ENCODE results near the gene HSD17B14.
"Not testable (repeated sequence)": the region's sequence is repeated elsewhere in the genome, so short reads cannot be mapped to it uniquely, and the experiment has no call there.

The HSD17B14 gene

DNA sequence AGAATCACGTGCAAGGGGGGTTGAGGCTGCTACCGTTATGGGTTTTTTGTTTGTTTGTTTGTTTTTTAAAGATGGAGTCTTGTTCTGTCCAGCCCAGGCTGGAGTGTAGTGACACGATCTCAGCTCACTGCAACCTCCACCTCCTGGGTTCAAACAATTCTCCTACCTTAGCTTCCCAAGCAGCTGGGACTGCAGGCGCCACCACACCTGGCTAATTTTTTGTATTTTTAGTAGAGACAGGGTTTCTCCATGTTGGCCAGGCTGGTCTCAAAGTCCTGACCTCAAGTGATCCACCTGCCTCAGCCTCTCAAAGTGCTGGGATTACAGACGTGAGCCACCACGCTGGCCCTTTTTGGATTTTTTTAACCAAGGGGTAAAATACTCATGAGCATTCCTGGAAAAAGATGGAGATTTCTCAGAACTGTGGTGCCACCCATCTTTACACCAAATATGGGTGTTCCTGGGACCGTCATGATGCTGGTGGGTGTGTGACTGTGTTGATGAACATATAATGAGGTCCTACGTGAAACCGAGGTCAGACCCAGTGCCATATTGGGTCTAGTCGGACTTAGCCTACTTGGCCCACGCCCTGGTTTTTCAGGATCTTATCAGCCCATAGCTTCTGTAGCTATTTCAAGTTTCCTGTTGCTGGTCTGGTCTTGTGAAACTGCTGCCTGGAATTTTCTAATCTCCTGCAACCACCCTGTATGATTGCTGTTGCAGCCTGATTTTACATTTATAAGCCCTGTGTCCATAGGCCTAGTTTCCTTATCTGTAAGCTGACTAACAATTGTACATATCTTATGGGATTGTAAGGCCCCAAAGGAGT lies 42.1 kb upstream of the HSD17B14 start:
- Histone ChIP-seq H3K4me3 (replicated peaks; ENCODE audit: low read depth, low read length) (no peak overlapping the region), H3K27me3 (replicated peaks; ENCODE audit: control insufficient read depth, insufficient read depth, low read length) (no peaks in the 10 kb centered on the region), H3K36me3 (ENCODE audit: control insufficient read depth, insufficient read depth, low read length) (peaks cover 15% of the 10 kb centered on the region)
- DNase-seq (ENCODE audit: extremely low read depth, insufficient read length) = no peak
- TF ChIP-seq, protein P1, sequence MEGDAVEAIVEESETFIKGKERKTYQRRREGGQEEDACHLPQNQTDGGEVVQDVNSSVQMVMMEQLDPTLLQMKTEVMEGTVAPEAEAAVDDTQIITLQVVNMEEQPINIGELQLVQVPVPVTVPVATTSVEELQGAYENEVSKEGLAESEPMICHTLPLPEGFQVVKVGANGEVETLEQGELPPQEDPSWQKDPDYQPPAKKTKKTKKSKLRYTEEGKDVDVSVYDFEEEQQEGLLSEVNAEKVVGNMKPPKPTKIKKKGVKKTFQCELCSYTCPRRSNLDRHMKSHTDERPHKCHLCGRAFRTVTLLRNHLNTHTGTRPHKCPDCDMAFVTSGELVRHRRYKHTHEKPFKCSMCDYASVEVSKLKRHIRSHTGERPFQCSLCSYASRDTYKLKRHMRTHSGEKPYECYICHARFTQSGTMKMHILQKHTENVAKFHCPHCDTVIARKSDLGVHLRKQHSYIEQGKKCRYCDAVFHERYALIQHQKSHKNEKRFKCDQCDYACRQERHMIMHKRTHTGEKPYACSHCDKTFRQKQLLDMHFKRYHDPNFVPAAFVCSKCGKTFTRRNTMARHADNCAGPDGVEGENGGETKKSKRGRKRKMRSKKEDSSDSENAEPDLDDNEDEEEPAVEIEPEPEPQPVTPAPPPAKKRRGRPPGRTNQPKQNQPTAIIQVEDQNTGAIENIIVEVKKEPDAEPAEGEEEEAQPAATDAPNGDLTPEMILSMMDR (IDR thresholded peaks at IDR 0.05; ENCODE audit: insufficient read depth, low read length, poor library complexity, severe bottlenecking) = no peak

DNA sequence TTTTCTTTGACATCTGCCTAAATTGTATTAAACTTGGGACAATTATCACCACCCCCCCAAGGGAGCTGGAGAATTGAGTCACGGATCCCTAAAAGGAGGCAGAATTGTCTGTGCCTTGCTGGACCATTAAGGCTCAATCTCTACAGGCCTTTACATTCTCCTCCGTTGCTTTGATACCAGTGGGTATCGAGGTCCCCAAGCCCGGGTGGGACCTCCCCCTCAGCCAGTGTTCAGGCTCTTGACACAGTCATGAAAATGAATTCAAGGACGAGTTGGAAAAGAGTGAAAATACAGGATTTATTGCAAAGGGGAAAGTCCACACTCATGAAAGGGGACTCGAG lies 41.5 kb upstream of the HSD17B14 start:
- TF ChIP-seq, protein P1 (IDR thresholded peaks at IDR 0.05; ENCODE audit: insufficient read depth, low read length, poor library complexity, severe bottlenecking) = no peak
- Histone ChIP-seq H3K36me3 (ENCODE audit: control insufficient read depth, insufficient read depth, low read length) (peaks cover 16% of the 10 kb centered on the region), H3K27me3 (replicated peaks; ENCODE audit: control insufficient read depth, insufficient read depth, low read length) (no peaks in the 10 kb centered on the region), H3K4me3 (replicated peaks; ENCODE audit: low read depth, low read length) (no peak overlapping the region)
- no peak for DNase-seq (ENCODE audit: extremely low read depth, insufficient read length)

- DNase-seq (ENCODE audit: extremely low read depth, insufficient read length) = peak; percentile 73
- not testable (repeated sequence) for H3K27me3 ChIP-seq (replicated peaks; ENCODE audit: control insufficient read depth, insufficient read depth, low read length)
- Histone ChIP-seq H3K4me3 (replicated peaks; ENCODE audit: low read depth, low read length) (peak overlapping the region; percentile 87), H3K36me3 (ENCODE audit: control insufficient read depth, insufficient read depth, low read length) (peaks cover 16% of the 10 kb centered on the region)
Measured at GRCh38 chr19:48876043-48876981, 40.0 kb upstream of the HSD17B14 start.

GRCh38 chr19:48874303-48875135 lies 38.2 kb upstream of the HSD17B14 start:
- Histone ChIP-seq H3K4me3 (replicated peaks; ENCODE audit: low read depth, low read length) (peak overlapping the region; percentile 87), H3K27me3 (replicated peaks; ENCODE audit: control insufficient read depth, insufficient read depth, low read length) (no peaks in the 10 kb centered on the region), H3K36me3 (ENCODE audit: control insufficient read depth, insufficient read depth, low read length) (peaks cover 16% of the 10 kb centered on the region)
- DNase-seq (ENCODE audit: extremely low read depth, insufficient read length) = no peak
- TF ChIP-seq, protein P1 (IDR thresholded peaks at IDR 0.05; ENCODE audit: insufficient read depth, low read length, poor library complexity, severe bottlenecking) = no peak

GRCh38 chr19:48873476-48874302 lies 37.4 kb upstream of the HSD17B14 start:
- TF ChIP-seq, protein P1 (IDR thresholded peaks at IDR 0.05; ENCODE audit: insufficient read depth, low read length, poor library complexity, severe bottlenecking) = no peak
- DNase-seq (ENCODE audit: extremely low read depth, insufficient read length) = no peak
- Histone ChIP-seq H3K4me3 (replicated peaks; ENCODE audit: low read depth, low read length) (peak overlapping the region; percentile 87), H3K27me3 (replicated peaks; ENCODE audit: control insufficient read depth, insufficient read depth, low read length) (no peaks in the 10 kb centered on the region), H3K36me3 (ENCODE audit: control insufficient read depth, insufficient read depth, low read length) (peaks cover 16% of the 10 kb centered on the region)
